Ureter (tissue), 1 donor: ENCODE data around the gene ZNF440. TPM values are rescaled to one million over a fixed set of nuclear protein-coding genes. Genes with fewer than 3 reads are reported as not detected.
"Not testable (repeated sequence)": the region's sequence is repeated elsewhere in the genome, so short reads cannot be mapped to it uniquely, and the experiment has no call there.

ENCODE experiments used
- DNase-seq: peaks from one replicate; pipeline ENCODE4 v3.0.0-alpha.2; 2020; ENCODE audit warnings: low spot score
- total RNA-seq: library from RNA; stranded (reverse); gene quantifications from one replicate; pipeline ENCODE4 v1.2.4, GENCODE V29; 2023
- donor health status: DM: yes; HTN: yes; CAD: no.

ZNF440 gene
- total RNA-seq, 1 donor from 2014 or later, result 74.7 TPM

DNA sequence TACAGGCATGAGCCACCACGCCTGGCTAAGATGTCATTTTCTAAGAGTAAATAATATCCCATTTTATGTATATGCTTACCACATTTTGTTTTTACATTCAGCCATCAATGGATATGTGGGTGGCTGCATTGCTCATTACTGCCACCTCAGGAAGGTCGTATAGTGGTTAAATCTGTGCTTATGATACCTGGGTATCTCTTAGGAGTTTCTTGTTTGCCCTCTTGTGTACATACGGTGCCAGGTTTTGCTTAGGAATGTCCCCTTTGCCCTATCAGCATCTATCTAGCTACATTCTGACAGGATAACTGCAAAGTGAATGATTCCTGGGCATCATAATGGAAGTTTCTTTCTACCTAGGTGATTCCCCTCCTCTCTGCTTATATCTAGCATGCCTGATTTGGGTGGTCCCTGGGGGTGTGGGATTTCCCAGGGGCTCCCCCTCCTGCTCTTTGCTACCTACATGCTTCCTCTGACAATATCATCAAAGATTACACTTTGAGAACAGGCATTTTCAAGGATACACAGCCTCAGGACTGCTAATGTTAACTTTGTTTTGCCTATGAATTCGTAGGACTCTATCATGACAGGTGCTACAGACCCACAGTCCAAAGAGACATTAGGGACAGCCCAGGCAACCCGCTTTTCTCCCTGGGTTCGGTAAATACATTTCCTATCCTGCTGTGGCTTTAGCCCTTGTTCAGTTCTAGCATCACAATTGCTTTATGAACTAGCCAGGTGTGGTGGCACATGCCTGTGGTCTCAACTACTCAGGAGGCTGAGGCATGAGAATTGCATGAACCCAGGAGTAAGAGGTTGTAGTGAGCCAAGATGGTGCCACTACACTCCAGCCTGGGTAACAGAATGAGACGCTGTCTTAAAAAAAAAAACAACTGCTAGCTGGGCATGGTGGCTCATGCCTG, 15.1 kb downstream of the ZNF440 start:
- not testable (repeated sequence) for DNase-seq

DNA sequence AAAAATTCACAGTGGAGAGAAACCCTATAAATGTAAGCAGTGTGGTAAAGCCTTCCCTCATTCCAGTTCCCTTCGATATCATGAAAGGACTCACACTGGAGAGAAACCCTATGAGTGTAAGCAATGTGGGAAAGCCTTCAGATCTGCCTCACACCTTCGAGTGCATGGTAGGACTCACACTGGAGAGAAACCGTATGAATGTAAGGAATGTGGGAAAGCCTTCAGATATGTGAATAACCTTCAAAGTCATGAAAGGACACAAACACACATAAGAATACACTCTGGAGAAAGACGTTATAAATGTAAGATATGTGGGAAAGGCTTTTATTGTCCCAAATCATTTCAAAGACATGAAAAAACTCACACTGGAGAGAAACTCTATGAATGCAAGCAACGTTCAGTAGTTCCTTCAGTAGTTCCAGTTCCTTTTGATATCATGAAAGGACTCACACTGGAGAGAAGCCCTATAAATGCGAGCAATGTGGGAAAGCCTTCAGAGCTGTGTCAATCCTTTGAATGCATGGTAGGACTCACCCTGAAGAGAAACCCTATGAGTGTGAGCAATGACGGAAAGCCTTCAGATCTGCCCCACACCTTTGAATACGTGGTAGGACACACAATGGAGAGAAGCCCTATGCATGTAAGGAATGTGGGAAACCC, 18.3 kb downstream of the ZNF440 start:
- DNase-seq, result no peak

DNA sequence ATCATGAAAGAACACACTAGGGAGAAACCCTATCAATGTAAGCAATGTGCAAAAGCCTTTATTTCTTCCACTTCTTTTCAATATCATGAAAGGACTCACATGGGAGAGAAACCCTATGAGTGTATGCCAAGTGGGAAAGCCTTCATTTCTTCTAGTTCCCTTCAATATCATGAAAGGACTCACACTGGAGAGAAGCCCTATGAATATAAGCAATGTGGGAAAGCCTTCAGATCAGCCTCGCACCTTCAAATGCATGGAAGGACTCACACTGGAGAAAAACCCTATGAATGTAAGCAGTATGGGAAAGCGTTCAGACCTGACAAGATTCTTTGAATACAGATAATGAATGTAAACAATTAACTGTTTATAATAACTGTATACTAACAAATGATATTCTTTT, 19.5 kb downstream of the ZNF440 start:
- DNase-seq, result no peak

DNA sequence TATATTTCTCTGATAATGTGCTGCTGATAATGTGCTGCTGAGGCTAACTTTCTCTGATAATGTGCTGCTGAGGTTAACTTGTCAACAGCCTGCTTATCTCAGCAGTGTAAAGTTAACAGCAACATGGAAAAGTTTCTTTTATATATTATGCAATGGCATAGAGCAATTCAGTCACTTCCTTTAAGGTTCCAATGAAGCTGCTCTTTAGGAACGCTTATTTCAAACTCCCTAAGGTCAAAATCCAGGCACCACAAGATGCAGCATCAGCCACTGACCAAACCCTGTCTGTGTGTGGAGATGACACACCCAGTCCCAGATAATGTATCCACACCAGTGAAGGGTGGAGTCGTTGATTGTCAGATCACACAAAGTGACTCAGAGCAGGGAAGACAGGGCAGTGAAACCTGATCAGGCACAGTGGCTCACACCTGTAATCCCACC, 21.6 kb downstream of the ZNF440 start:
- DNase-seq, result not testable (repeated sequence)

DNA sequence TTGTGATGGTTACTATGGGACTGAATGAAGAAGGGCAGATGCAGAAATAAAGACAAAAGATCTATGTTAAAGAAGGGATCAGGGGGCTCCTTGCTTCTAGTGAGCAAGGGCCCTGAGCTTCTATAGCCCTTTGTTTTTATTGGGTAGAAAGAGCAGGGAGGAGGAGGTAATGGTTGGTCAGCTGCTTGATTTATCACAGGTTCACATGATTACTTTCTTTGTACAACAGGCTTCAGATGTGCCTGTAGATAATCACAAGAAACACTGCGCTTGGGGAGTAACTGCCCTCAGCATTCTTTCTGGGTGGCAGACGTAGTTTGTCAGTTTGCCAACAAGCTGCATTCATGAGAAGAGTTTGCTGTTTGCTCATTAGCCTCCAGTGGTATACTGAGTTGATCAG, 29.6 kb downstream of the ZNF440 start:
- peak; percentile 57 for DNase-seq

DNA sequence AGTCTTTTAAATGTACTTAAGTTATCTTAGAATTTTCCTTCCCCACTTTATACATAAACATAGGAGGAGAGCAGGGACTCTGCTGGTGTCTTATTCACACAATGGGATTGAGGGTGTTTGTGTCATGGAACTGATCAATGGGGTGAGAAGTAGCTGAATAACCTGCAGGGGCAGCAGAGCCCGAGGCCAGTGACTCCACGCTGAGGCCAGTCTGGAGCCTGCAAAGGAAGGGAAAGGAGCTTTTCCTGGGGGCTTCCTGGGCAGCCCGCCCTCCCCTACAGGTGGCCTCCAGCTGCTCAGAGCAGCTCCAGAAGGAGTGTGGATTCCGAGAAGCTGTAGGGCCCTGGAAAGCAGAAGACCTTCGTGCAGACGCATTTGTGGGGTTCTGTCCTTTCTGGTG, 33.5 kb downstream of the ZNF440 start:
- not testable (repeated sequence) for DNase-seq

DNA sequence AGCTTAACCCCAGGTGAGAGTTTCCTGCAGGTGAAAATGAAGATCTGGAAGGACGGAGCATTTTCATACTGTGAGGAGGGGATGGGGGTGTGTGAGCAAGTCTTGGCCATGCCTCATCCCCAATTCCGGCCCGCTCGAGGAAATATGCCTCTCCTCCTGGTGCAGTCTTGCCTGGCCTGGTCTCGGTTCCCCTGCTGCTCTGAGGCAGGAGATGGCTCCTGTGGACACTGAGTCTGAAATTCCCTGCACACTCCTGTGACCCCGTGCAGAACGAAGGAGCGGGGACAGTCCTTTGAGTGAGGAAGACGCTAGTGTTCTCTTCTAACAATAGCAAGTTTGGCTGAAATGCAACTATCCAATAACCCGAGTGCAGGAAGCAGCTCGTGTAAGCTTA, 34.1 kb downstream of the ZNF440 start:
- DNase-seq, result no peak

DNA sequence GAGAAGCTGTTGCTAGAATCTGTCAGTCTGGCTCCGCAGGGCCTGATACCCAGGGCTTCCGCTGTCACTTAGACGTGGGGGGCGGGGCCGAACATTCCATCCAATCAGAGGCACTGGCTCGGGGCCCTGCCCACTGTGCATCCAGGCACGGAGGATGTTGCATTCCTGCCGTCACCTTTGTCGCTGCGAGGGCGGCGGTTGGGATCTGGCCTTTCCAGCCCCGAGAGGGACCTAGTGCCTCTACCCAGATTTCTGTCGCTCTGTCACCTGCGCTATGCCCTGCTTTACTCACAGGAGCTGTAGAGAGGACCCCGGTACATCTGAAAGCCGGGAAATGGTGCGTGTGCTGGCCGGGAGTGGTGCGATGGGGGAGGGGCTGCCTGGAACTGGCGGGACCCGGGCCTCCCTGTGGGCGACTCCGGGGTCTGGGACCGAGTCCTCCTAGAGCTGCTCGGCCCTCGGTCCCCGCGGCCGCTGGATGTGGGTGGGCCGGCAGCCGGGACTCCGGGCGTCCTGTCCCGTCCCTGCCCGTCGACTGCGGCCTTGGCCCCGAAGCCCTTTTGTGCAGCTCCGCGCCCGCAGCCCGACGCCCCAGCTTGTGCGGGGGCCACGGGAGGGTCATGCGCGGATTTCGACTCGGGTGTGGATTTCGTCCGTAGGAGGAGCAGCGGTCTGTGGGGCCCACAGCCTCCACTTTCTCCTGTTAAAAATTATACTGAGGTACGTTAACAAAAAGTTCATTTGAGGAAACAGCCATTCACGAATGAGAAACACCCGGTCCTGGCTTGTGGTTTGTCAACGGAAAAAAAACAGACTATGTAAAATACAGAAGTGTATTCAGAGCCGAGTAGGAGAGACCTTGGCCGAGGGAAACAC, 34.8 kb downstream of the ZNF440 start, which contains the start of gene ZNF439:
Gene ZNF439 (plus strand): TSS at position 133 of the 876 bp plus-strand sequence. CDS start 142 bp downstream, at position 275.
- DNase-seq, result peak; percentile 95

DNA sequence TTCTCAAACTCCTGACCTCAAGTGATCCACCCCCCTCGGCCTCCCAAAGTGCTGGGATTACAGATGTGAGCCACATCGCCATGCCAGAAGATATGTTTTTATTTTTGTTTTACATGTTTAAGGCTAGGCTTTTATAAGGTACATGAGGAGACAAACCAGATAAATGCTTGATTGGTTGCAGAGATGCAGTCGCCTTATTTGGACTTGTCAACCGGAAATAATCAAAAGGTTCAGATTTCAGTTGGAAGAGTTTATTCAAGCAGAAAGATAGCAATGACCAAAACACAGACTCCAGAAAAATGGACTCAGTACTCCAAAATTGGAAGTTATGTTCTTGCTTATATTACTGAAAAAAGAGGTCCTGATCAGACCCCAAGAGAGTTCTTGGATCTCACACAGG, 36.2 kb downstream of the ZNF440 start:
- DNase-seq, result not testable (repeated sequence)

DNA sequence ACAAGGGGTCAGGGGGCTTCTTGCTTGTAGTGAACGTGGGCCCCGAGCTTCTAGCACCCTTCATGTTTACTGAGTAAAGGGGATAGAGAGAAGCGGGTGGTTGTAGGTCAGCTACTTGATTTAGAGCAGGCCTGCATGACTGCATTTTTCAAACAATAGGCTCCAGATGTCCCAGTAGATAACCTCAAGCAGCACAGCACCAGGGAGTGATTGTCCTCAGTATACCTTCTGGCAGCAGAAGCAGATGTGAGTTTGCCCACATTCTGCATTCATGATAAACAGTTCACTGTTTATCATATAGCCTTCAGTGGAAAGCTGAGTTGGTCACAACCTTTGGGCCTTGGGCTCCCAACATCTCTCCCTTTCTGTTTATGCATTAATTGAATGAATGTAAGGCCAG, 39.3 kb downstream of the ZNF440 start:
- DNase-seq, result no peak

DNA sequence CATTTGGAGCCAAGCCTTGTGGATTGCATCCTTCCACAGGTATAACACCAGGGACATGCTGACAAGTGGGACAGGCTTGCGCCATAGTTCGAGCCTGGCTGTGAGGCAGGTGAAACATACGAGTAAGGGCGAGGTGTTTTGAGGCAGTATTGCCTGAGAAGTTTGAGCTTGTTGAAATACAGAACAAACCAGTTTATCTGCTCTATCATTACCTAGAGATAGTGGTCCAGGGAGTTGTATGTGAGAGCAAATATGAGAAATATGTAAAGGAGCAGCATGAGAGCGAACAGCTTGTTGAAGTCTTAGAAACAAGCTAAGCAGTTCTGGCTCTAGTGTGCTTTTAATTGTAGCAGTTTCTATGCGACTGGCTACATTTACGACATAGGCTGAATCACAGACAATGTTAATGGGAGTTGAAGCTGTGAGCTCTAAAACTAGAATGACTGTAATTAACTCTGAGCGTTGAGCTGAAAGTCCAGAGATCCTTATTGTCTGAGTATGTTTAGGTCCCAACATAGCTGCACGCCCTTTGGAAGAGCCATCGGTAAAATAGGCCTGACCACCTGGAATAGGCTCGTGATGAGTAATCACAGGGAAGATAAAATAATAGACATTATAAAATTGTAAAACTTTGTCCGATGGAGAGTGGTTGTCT, 42.6 kb downstream of the ZNF440 start:
- DNase-seq, result peak; percentile 52

DNA sequence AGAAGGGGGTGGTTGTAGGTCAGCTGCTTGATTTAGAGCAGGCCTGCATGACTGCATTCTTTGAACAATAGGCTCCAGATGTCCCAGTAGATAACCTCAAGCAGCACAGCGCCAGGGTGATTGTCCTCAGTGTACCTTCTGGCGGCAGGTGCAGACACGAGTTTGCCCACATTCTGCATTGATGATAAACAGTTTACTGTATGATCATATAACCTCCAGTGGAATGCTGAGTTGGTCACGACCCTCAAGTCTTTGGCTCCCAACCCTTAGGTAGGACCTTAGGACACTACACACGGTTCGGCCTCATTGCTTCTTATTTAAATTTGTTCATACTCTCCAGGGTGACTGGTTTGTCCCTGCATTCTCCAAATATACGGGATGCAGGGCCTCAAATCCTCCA, 46.6 kb downstream of the ZNF440 start:
- DNase-seq, result no peak

DNA sequence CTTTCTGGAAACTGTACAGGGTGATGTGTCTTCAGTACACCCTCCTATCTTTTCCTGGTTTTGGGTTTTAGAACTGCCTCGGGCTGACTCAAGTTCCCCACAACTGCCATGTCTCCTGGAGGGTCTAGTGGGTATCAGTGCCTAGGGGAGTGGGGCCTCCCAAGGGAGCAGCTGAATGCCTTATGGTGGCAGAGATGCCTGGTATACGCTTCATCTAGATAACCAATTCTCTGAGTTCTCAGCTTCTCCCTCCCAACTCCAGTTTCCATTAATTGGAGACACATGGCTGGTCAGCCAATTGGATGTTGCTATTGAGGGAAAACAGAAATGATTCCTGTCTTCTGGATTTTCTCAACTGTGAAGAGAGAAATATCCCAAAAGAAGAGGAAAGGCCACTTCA, 47.2 kb downstream of the ZNF440 start:
- DNase-seq, result no peak

DNA sequence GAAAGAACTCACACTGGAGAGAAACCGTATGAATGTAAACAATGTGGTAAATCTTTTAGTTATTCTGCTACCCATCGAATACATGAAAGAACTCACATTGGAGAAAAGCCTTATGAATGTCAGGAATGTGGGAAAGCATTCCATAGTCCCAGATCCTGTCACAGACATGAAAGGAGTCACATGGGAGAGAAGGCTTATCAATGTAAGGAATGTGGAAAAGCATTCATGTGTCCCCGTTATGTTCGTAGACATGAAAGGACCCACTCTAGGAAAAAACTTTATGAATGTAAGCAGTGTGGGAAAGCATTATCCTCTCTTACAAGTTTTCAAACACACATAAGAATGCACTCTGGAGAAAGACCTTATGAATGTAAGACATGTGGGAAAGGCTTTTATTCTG, 53.7 kb downstream of the ZNF440 start:
- DNase-seq, result not testable (repeated sequence)

DNA sequence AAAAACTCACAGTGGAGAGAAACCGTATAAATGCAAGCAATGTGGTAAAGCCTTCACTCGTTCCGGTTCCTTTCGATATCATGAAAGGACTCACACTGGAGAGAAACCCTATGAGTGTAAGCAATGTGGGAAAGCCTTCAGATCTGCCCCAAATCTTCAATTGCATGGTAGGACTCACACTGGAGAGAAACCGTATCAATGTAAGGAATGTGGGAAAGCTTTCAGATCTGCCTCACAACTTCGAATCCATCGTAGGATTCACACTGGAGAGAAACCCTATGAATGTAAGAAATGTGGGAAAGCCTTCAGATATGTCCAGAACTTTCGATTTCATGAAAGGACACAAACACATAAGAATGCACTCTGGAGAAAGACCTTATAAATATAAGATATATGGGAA, 54.1 kb downstream of the ZNF440 start:
- DNase-seq, result no peak

DNA sequence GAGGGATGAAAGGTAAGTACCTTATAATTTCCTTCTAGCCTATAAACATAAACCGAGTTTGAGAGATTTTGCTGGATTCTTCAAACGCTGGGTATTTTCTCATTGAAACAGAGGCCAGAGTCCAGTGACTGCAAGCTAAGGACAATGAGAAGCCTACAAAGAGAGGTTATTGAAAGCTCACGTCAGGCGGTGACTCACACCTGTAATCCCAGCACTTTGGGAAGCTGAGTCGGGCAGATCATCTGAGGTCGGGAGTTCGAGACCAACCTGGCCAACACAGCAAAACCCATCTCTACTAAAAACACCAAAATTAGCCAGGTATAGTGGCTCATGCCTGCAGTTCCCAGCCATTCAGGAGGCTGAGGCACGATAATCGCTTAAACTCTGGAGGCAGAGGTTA, 58.6 kb downstream of the ZNF440 start:
- no peak for DNase-seq

DNA sequence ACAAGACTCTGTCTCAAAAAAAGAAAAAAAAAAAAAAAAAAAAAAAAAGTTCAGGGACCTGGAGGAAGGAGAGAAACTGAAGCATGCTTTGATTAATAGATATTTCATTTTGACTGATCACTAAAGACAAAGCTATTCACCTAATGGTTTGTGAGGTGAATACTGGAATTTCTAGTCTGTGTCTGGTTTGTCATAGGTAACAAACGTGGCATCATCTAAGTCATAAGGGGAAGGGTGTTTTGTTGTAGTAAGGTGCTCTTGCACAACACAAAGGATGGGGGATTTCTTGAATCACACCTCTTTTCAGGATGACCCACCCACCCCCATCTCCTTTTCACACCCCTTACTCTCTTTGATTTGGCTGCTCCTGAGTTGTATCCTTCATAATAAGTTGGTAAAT, 59.7 kb downstream of the ZNF440 start:
- DNase-seq, result no peak

DNA sequence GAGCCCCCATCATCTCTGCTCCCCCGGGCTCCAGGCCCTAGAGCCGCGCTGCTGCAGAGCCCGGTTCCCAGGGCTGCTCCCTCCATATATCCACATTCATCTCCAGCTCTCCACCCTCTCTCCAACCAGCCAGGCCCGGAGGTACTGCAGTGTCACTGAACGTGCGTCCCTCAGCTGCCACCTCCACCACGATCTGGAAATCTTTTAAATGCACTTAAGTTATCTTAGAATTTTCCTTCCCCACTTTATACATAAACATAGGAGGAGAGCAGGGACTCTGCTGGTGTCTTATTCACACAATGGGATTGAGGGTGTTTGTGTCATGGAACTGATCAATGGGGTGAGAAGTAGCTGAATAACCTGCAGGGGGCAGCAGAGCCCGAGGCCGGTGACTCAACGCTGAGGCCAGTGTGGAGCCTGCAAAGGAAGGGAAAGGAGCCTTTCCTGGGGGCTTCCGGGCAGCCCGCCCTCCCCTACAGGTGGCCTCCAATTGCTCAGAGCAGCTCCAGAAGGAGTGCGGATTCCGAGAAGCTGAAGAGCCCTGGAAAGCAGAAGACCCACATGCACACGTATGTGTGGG, 65.7 kb downstream of the ZNF440 start:
- not testable (repeated sequence) for DNase-seq

DNA sequence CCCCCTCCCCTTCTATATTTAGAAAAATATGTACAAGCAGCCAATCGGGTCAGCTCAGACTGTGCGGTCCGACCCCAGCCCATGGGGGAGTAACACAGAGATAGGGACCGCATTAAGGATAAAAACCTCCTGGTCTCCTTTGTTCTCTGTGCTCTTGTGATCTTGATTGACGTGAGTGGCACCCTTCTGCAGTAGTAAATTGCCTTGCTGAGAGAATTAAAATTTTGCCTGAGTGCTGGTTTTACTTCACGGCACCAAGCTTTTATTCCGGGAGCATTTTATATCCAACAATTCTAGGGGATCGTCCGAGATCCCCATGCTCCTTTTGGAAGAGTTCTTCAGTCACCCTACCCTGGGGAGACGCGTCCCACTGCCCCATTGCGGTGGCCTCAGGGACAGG, 66.5 kb downstream of the ZNF440 start:
- DNase-seq, result no peak

DNA sequence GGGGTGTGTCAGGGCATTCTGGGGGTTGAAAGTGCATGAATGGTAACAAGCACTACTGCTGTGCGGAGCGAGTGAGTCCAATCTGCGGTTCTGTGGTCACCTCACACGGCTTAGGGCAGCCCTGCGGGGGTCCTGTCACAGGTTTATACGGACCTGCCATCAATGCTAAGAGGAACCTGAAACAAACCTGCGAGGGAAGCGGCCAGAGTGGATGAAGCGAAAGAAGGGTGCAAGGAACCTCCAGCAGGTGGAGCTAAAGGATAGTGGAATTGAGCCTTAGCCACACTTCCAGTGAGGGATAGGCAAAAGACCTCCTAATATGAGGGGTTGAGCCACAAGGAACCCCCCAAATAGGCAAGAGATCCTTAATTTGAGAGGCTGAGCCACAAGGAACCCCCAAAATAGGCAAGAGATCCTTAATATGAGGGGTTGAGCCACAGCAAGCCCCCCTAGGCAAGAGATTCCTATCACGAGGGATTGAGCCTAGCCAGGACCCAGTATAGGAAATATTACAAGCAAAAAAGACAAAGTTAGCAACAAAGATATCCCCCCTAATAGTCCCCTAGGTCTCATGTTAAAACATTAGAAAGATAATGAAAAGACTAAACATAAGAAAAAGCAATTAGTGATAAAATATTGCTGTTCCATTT, 67.2 kb downstream of the ZNF440 start:
- DNase-seq, result peak; percentile 61

DNA sequence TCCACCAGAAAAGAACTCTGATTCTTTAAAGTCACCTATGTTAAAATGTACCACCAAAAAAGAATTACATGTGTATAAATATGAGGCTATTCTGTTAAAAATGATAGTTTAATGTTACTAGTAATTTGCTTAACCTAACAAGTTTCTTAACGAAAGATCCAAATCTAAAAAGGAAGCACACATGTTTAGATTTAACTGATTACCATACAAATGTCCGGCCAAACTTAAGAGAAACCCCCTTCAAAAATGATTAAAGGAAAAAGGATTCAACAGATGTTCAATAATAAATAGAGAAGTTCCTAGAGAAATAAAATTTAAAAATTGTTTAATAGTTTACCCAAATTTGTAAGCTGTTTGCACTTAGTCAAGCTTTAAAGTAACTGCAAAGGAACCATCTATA, 68.5 kb downstream of the ZNF440 start:
- no peak for DNase-seq
